IMR-90 (cell line): Measurements from ENCODE around the gene LIPG. TPM values are rescaled to one million over a fixed set of nuclear protein-coding genes. Genes with fewer than 3 reads are reported as not detected.

ENCODE experiments used
- ATAC-seq: fragments of 200-7000 bp; cut with Tn5 transposase; 2 replicates; pipeline ENCODE4 v1.9.1; 2020; ENCODE audit warnings: low read depth, mild to moderate bottlenecking, moderate library complexity
- BruUV-seq: library from RNA; stranded (reverse); fragments of 400-500 nt; replicated peaks from 2 replicates; lab custom pipeline; 2021; lab: Mats Ljungman, UMichigan
- CTCF ChIA-PET: fragments of 300-600 bp; formaldehyde crosslinking; extraction: SDS; loops from one replicate; lab custom pipeline; 2021; ENCODE audit warnings: antibody characterized with exemption; lab: Yijun Ruan, JAX
- POLR2A ChIA-PET: fragments of 300-600 bp; sonication (Branson Sonifier 250); formaldehyde crosslinking; loops from one replicate; lab custom pipeline; 2022; ENCODE audit warnings: antibody characterized with exemption; ENCODE audit not compliant: unreplicated experiment; lab: Charles Lee
- DNase-seq: peaks from one replicate; pipeline ENCODE4 v3.0.0; 2013
- H2AFZ ChIP-seq: replicated peaks from 2 replicates; pipeline ENCODE3; 2013; ENCODE audit warnings: low read length, mild to moderate bottlenecking; ENCODE audit not compliant: poor library complexity
- H2AK5ac ChIP-seq: 2 replicates; pipeline ENCODE4 v1.6.1; 2013; ENCODE audit warnings: low read depth, low read length, inconsistent platforms
- H2AK9ac ChIP-seq: replicated peaks from 2 replicates; pipeline ENCODE3; 2013; ENCODE audit warnings: mild to moderate bottlenecking, low read depth, low read length, moderate library complexity; ENCODE audit not compliant: poor library complexity
- H2BK120ac ChIP-seq: 2 replicates; pipeline ENCODE4 v1.6.1; 2013; ENCODE audit warnings: low read depth, low read length, inconsistent platforms
- H2BK15ac ChIP-seq: 3 replicates; pipeline ENCODE4 v1.6.1; 2013; ENCODE audit warnings: low read depth, low read length, inconsistent platforms
- H2BK20ac ChIP-seq: 2 replicates; pipeline ENCODE4 v1.6.1; 2013; ENCODE audit warnings: low read depth, mild to moderate bottlenecking, inconsistent platforms, low read length, moderate library complexity
- H2BK5ac ChIP-seq: 2 replicates; pipeline ENCODE4 v1.6.1; 2013; ENCODE audit warnings: mild to moderate bottlenecking, low read depth, low read length, inconsistent platforms; ENCODE audit not compliant: poor library complexity, severe bottlenecking
- H3K14ac ChIP-seq: replicated peaks from 2 replicates; pipeline ENCODE4 v1.6.1; 2013; ENCODE audit warnings: low read depth, low read length, inconsistent platforms
- H3K18ac ChIP-seq: 2 replicates; pipeline ENCODE4 v1.6.1; 2013; ENCODE audit warnings: low read depth, low read length, control low read depth
- H3K23ac ChIP-seq: 2 replicates; pipeline ENCODE4 v1.6.1; 2013; ENCODE audit warnings: low read depth, low read length, inconsistent platforms
- H3K27ac ChIP-seq: 2 replicates; pipeline ENCODE4 v1.5.1; 2013; ENCODE audit warnings: mild to moderate bottlenecking, control low read depth, low read length; ENCODE audit not compliant: insufficient read depth
- H3K27me3 ChIP-seq: 2 replicates; pipeline ENCODE4 v1.6.1; 2013; ENCODE audit warnings: low read length; ENCODE audit not compliant: control insufficient read depth, insufficient read depth
- H3K36me3 ChIP-seq: 2 replicates; pipeline ENCODE4 v1.6.1; 2013; ENCODE audit warnings: low read length, mixed read lengths; ENCODE audit not compliant: control insufficient read depth, insufficient read depth
- H3K4ac ChIP-seq: 2 replicates; pipeline ENCODE4 v1.6.1; 2013; ENCODE audit warnings: low read depth, low read length, inconsistent platforms
- H3K4me1 ChIP-seq: 2 replicates; pipeline ENCODE4 v1.6.1; 2013; ENCODE audit warnings: low read length, mixed read lengths; ENCODE audit not compliant: control insufficient read depth, insufficient read depth
- H3K4me2 ChIP-seq: 2 replicates; pipeline ENCODE4 v1.6.1; 2013; ENCODE audit warnings: low read depth, mild to moderate bottlenecking, control low read depth, low read length, moderate library complexity
- H3K4me3 ChIP-seq: 2 replicates; pipeline ENCODE4 v1.5.1; 2013; ENCODE audit warnings: low read depth, mild to moderate bottlenecking, control low read depth, low read length, moderate library complexity; ENCODE audit not compliant: insufficient read depth
- H3K56ac ChIP-seq: 2 replicates; pipeline ENCODE4 v1.6.1; 2013; ENCODE audit warnings: low read length, inconsistent platforms; ENCODE audit not compliant: insufficient read depth; ENCODE audit errors: extremely low read depth
- H3K79me1 ChIP-seq, 2 experiments: 2 replicates each; pipeline ENCODE4 v1.6.1; 2013; ENCODE audit warnings: low read length in 2 of 2, inconsistent platforms in 1 of 2, low read depth in 1 of 2
- H3K9ac ChIP-seq: 2 replicates; pipeline ENCODE4 v1.6.1; 2013; ENCODE audit warnings: low read depth, low read length, control low read depth
- H3K9me1 ChIP-seq: 2 replicates; pipeline ENCODE4 v1.6.1; 2013; ENCODE audit warnings: low read length, inconsistent platforms; ENCODE audit not compliant: insufficient read depth
- H3K9me3 ChIP-seq: 2 replicates; pipeline ENCODE4 v1.6.1; 2013; ENCODE audit warnings: low read length; ENCODE audit not compliant: control insufficient read depth, insufficient read depth
- H4K20me1 ChIP-seq: 2 replicates; pipeline ENCODE4 v1.6.1; 2013; ENCODE audit warnings: low read length, inconsistent platforms; ENCODE audit not compliant: insufficient read depth
- H4K5ac ChIP-seq: 2 replicates; pipeline ENCODE4 v1.6.1; 2013; ENCODE audit warnings: mild to moderate bottlenecking, low read depth, low read length, control low read depth
- H4K8ac ChIP-seq, 2 experiments: 2 replicates each; pipeline ENCODE4 v1.6.1; 2013; ENCODE audit warnings: low read depth in 2 of 2, low read length in 2 of 2, control low read depth in 1 of 2, inconsistent platforms in 1 of 2
- H4K91ac ChIP-seq: 2 replicates; pipeline ENCODE4 v1.6.1; 2013; ENCODE audit warnings: low read depth, low read length, inconsistent platforms; ENCODE audit not compliant: insufficient read depth
- BHLHE40 ChIP-seq: fragments of 150-350 bp; IDR thresholded peaks from 2 replicates; pipeline ENCODE4 v1.6.1; 2016; ENCODE audit warnings: mild to moderate bottlenecking, low read depth, low read length
- CHD1 ChIP-seq: IDR thresholded peaks from 2 replicates; pipeline ENCODE4 v1.6.1; 2012; ENCODE audit warnings: low read depth, low read length, improper control_type of control experiment
- ELK1 ChIP-seq: fragments of 150-350 bp; IDR thresholded peaks from 2 replicates; pipeline ENCODE4 v1.6.1; 2016; ENCODE audit warnings: low read depth, mild to moderate bottlenecking, low read length, moderate library complexity, borderline replicate concordance
- FOS ChIP-seq: fragments of 150-350 bp; IDR thresholded peaks from 2 replicates; pipeline ENCODE4 v1.6.1; 2016; ENCODE audit warnings: low read depth, low read length
- WGBS, 2 experiments: methylation state at CpG; one replicate each; pipeline versions ENCODE4 v1.1.5 to v1.1.7; 2013; ENCODE audit warnings: missing lambda C conversion rate in 2 of 2; ENCODE audit not compliant: insufficient read length in 1 of 2; ENCODE audit errors: extremely low coverage in 2 of 2; 5-methylcytosine and 5-hydroxymethylcytosine counted together
- dilution Hi-C: fragments of 300-500 bp; cut with HindIII; formaldehyde crosslinking; loops from one replicate; pipeline ENCODE4 v1.14.3; 2018; ENCODE audit warnings: low sequenced_read_pairs; ENCODE audit not compliant: unreplicated experiment
- in situ Hi-C: fragments of 300-500 bp; cut with MboI; formaldehyde crosslinking; loops from 3 replicates; pipeline ENCODE4 v1.14.3; 2019; ENCODE audit warnings: low sequenced_read_pairs, inconsistent platforms, mixed read lengths
- intact Hi-C: fragments of 100-400 bp; cut with micrococcal nuclease; formaldehyde crosslinking; loops from 2 replicates; pipeline ENCODE4 v1.10.0; 2022
- polyA plus RNA-seq, 3 experiments: library from polyadenylated mRNA; depleted of rRNA; stranded (reverse); fragments of >200 nt; gene quantifications; 2 replicates each; pipeline ENCODE4 v1.2.3, GENCODE V29; 2012; ENCODE audit warnings: low replicate concordance in 1 of 3
- total RNA-seq: library from RNA; depleted of rRNA; stranded (reverse); fragments of >200 nt; gene quantifications from 2 replicates; pipeline ENCODE4 v1.2.3, GENCODE V29; 2012

LIPG gene
- total and polyA plus RNA-seq, 2 of the 4 experiments (the other 2 are of a cell fraction) = under 0.01 to 0.14 TPM

- Histone ChIP-seq H4K91ac (no peak overlapping the region), H2AK9ac (no peak overlapping the region), H3K14ac (no peak overlapping the region), H4K20me1 (no peaks in the 10 kb centered on the region), H4K8ac (no peak overlapping the region), H2AK5ac (no peak overlapping the region), H3K56ac (no peak overlapping the region), H2BK5ac (no peak overlapping the region), H3K18ac (no peak overlapping the region), H2BK20ac (no peak overlapping the region), H3K4me1 (no peaks in the 10 kb centered on the region), H3K4me2 (no peak overlapping the region), H3K4ac (no peak overlapping the region), H3K36me3 (no peaks in the 10 kb centered on the region), H2AFZ (no peak overlapping the region), H3K27me3 (peaks cover 6% of the 10 kb centered on the region), H3K9me3 (no peaks in the 10 kb centered on the region), H2BK15ac (no peak overlapping the region), H4K5ac (no peak overlapping the region), H3K27ac (no peak overlapping the region), H3K9me1 (no peaks in the 10 kb centered on the region), H3K4me3 (no peak overlapping the region), H3K23ac (no peak overlapping the region), H3K9ac (no peak overlapping the region), H2BK120ac (no peak overlapping the region), H3K79me1 (no peaks in the 10 kb centered on the region)
- WGBS, 2 experiments = no CpG with 5 or more reads among the region's 1 CpG
- BruUV-seq = no TSS peak
- ChIA-PET CTCF (no interaction called here), POLR2A (no interaction called here)
- no peak for DNase-seq
- peak; percentile 30; the same call in 1 of the 2 replicates for ATAC-seq
- TF ChIP-seq BHLHE40 (no peak), ELK1 (no peak), FOS (no peak), CHD1 (no peak)
- intact Hi-C loops (no loop called here), in situ Hi-C loops (no loop called here), dilution Hi-C loops (no loop called here)
These were observed 14.2 kb upstream of the LIPG start for GRCh38 chr18:49547701-49548100.
